Endothelial cell of umbilical vein (primary cell): ENCODE data around the gene PIGM. TPM values are rescaled to one million over a fixed set of nuclear protein-coding genes. Genes with fewer than 3 reads are reported as not detected.

Experiments
- Bru-seq: library from RNA; stranded (reverse); fragments of 400-500 nt; gene quantifications from one replicate; lab custom pipeline; 2021; lab: Mats Ljungman, UMichigan
- BruChase-seq, 2 experiments: library from RNA; stranded (reverse); fragments of 400-500 nt; gene quantifications; one replicate each; lab custom pipeline; 2021; lab: Mats Ljungman, UMichigan
- BruUV-seq: library from RNA; stranded (reverse); fragments of 400-500 nt; replicated peaks from 2 replicates; lab custom pipeline; 2021; lab: Mats Ljungman, UMichigan
- CTCF ChIA-PET: fragments of 300-600, 350-600 bp; sonication (Branson Sonifier 250); formaldehyde crosslinking; loops from one replicate; lab custom pipeline; 2021; ENCODE audit warnings: antibody characterized with exemption, inconsistent platforms; lab: Charles Lee
- POLR2A ChIA-PET: fragments of 300-600, 350-600 bp; sonication (Branson Sonifier 250); formaldehyde crosslinking; loops from one replicate; lab custom pipeline; 2021; ENCODE audit warnings: antibody characterized with exemption, inconsistent platforms; lab: Charles Lee
- DNase-seq: peaks from one replicate; pipeline ENCODE4 v3.0.0-alpha.2; 2011; ENCODE audit warnings: low read depth, low spot score
- FAIRE-seq: peaks from 2 replicates; lab custom pipeline; 2011; peaks lifted over from hg19 to GRCh38; lab: Jason Lieb, UNC
- H2AFZ ChIP-seq: 2 replicates; pipeline ENCODE4 v1.6.0; 2012; ENCODE audit warnings: low read depth, low read length, control low read depth, inconsistent platforms
- H3K27ac ChIP-seq: 2 replicates; pipeline ENCODE4 v1.5.1; 2011; ENCODE audit warnings: low read depth, mild to moderate bottlenecking, control low read depth, low read length, moderate library complexity; ENCODE audit not compliant: insufficient read depth
- H3K27me3 ChIP-seq, 2 experiments: 2 replicates each; pipeline versions ENCODE4 v1.6.0 to v1.6.1; 2011; ENCODE audit warnings: low read length in 2 of 2, mixed read lengths in 1 of 2; ENCODE audit not compliant: control insufficient read depth in 2 of 2, insufficient read depth in 2 of 2
- H3K36me3 ChIP-seq, 2 experiments: 2 replicates in 1 of 2; 3 replicates in 1 of 2; pipeline ENCODE4 v1.5.1; 2011; ENCODE audit warnings: low read length in 2 of 2, mild to moderate bottlenecking in 1 of 2, moderate library complexity in 1 of 2; ENCODE audit not compliant: control insufficient read depth in 2 of 2, insufficient read depth in 2 of 2; ENCODE audit errors: extremely low read depth in 1 of 2
- H3K4me1 ChIP-seq: 3 replicates; pipeline ENCODE4 v1.5.1; 2011; ENCODE audit warnings: mild to moderate bottlenecking, low read length; ENCODE audit not compliant: control insufficient read depth, insufficient read depth; ENCODE audit errors: extremely low read depth
- H3K4me2 ChIP-seq: 2 replicates; pipeline ENCODE4 v1.6.1; 2011; ENCODE audit warnings: low read length, control low read depth, mixed read lengths; ENCODE audit not compliant: insufficient read depth
- H3K4me3 ChIP-seq, 3 experiments: fragments of 200-600 bp in 1 of 3; sonication (generic), shearing (Covaris generic) in 1 of 3; replicated peaks in 1 of 3; 2 replicates each; pipeline ENCODE4 v1.5.1; 2011 to 2016; ENCODE audit warnings: control low read depth in 3 of 3, low read length in 3 of 3, mild to moderate bottlenecking in 2 of 3, inconsistent platforms in 1 of 3, low read depth in 1 of 3, moderate library complexity in 1 of 3; ENCODE audit not compliant: insufficient read depth in 1 of 3
- H3K79me2 ChIP-seq: 2 replicates; pipeline ENCODE4 v1.6.0; 2012; ENCODE audit warnings: low read length, inconsistent platforms; ENCODE audit not compliant: control insufficient read depth, insufficient read depth
- H3K9ac ChIP-seq: replicated peaks from 2 replicates; pipeline ENCODE3; 2011; ENCODE audit warnings: low read length, control low read depth; ENCODE audit not compliant: insufficient read depth; ENCODE audit errors: extremely low read depth
- H3K9me1 ChIP-seq: replicated peaks from 3 replicates; pipeline ENCODE4 v1.6.0; 2011; ENCODE audit warnings: mild to moderate bottlenecking, low read length; ENCODE audit not compliant: control insufficient read depth, insufficient read depth; ENCODE audit errors: extremely low read depth
- H3K9me3 ChIP-seq: replicated peaks from 2 replicates; pipeline ENCODE4 v1.5.1; 2012; ENCODE audit warnings: low read length, inconsistent platforms; ENCODE audit not compliant: control insufficient read depth, insufficient read depth
- H4K20me1 ChIP-seq: replicated peaks from 2 replicates; pipeline ENCODE3; 2011; ENCODE audit warnings: mild to moderate bottlenecking, low read length; ENCODE audit not compliant: control insufficient read depth, insufficient read depth; ENCODE audit errors: extremely low read depth
- EZH2 ChIP-seq: IDR thresholded peaks from 2 replicates; pipeline ENCODE4 v1.6.1; 2012; ENCODE audit warnings: borderline replicate concordance, low read depth, mild to moderate bottlenecking, moderate library complexity, low read length, inconsistent platforms; ENCODE audit not compliant: severe bottlenecking
- GATA2 ChIP-seq: IDR thresholded peaks from 2 replicates; pipeline ENCODE4 v1.7.0; 2011; ENCODE audit warnings: low read depth, mild to moderate bottlenecking, moderate library complexity, mixed read lengths, low read length; ENCODE audit not compliant: insufficient read length, insufficient read depth
- MAX ChIP-seq: IDR thresholded peaks from 2 replicates; pipeline ENCODE4 v1.6.1; 2011; ENCODE audit not compliant: insufficient read depth, insufficient read length
- MYC ChIP-seq: IDR thresholded peaks from one replicate; pipeline ENCODE4 v1.6.1; 2011; ENCODE audit warnings: mild to moderate bottlenecking, low read depth, low read length
- POLR2AphosphoS5 ChIP-seq: IDR thresholded peaks from 2 replicates; pipeline ENCODE4 v1.6.1; 2012; ENCODE audit warnings: low read depth, mild to moderate bottlenecking, control low read depth, low read length, moderate library complexity; ENCODE audit not compliant: insufficient read depth
- dilution Hi-C: fragments of 300-500 bp; cut with MboI; formaldehyde crosslinking; loops from one replicate; pipeline ENCODE4 v1.15.0; 2019; ENCODE audit warnings: low sequenced_read_pairs; ENCODE audit not compliant: extremely low pct_ligation_motif_present
- intact Hi-C: fragments of 100-400 bp; cut with micrococcal nuclease; formaldehyde crosslinking; loops from one replicate; pipeline ENCODE4 v1.10.0; 2022
- long read RNA-seq: library from polyadenylated mRNA; stranded (forward); transcript quantifications from one replicate; pipeline ENCODE4 v2.0.0, GENCODE V29; 2021
- polyA minus RNA-seq, 3 experiments: library from RNA; depleted of rRNA, polyadenylated mRNA; stranded (reverse); fragments of >200 nt; gene quantifications; 1 replicate in 1 of 3; 2 replicates in 2 of 3; pipeline ENCODE4 v1.2.3, GENCODE V29; 2011
- polyA plus RNA-seq, 4 experiments: library from polyadenylated mRNA; depleted of rRNA in 3 of 4; stranded (reverse) in 3 of 4; unstranded in 1 of 4; fragments of >200 nt; gene quantifications; 2 replicates each; pipeline versions ENCODE4 v1.2.1 to v1.2.3, GENCODE V29; 2011 to 2012; ENCODE audit warnings: missing spikeins in 1 of 4
- total RNA-seq: library from RNA; stranded (reverse); gene quantifications from 2 replicates; pipeline ENCODE4 v1.2.3, GENCODE V29; 2021

PIGM gene
- 4.8 and 5.4 TPM in 2 replicates for total RNA-seq
- 3.1 and 3.4 TPM in 2 replicates for polyA plus RNA-seq
- 2.2 and 2.3 TPM in 2 replicates for polyA plus RNA-seq (2011; cell fraction: cytosol; rRNA removed)
- 1.6 and 2.1 TPM in 2 replicates for polyA plus RNA-seq (2011; cell fraction: nucleus; rRNA removed)
- polyA plus RNA-seq (2012), result 3.1 and 3.9 TPM in 2 replicates
- 3.5 and 4.0 TPM in 2 replicates for polyA minus RNA-seq
- 0.41 TPM for polyA minus RNA-seq (2011; cell fraction: cytosol; rRNA and poly(A)+ RNA removed)
- polyA minus RNA-seq (2011; cell fraction: nucleus; rRNA and poly(A)+ RNA removed), result 1.4 and 2.3 TPM in 2 replicates
- percentile 63 among the genes with signal in this experiment for Bru-seq, nascent RNA
- percentile 65 among the genes with signal in this experiment for BruChase-seq, experiment 1, labeled RNA remaining after a 6-hour chase
- BruChase-seq, experiment 2, labeled RNA remaining after a 2-hour chase, result percentile 67 among the genes with signal in this experiment
- long read RNA-seq, full-length matches to known transcripts, result 25 of 27 reads
- long read RNA-seq, partial matches to known transcripts, result 0 of 27 reads
- long read RNA-seq, other reads (novel, unspliced or antisense), result 2 of 27 reads

DNA sequence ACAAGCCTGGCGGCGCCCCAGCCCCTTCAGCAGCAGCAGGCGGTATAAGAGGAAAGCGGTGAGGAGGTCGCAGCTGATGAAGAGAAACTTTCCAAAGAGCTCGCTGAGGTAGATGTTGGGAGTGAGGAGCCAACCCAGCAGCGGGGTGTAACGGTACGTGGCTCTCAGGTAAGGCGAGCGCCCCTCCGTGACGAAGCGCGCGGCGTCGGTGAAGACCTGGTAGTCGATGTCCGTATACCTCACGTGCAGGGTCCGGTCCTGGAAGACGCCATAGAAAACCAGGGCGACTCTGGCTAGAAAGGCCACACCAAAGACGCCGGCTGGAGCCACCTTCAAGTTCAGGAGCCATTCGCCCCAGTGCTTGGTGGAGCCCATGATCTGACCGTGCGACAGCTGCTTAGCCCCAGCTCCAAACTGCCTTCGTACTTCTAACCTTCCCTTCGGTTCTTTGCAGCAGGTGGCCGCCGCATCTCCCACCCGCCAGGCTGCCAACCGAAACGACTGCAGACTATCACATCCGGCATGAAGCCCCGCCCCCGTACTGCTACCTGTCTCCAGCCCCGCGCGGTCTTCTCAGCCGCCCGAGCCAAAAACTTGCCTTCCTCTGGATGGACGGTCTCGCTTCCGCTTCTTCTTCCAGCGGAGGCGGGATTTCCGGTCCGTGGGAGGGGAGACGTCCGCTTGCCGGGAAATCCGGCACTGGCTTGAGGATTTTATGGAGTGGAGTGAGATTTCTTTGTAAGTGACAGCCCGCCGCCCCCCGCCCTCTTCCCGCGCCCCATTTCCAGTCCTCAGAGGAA lies at the start of gene PIGM:
TSS of gene PIGM (minus strand) at position 626 of the 800 bp plus-strand sequence. CDS start at position 375, 251 bp downstream.
- H2AFZ ChIP-seq, result peak within 1 kb of the TSS; percentile 90
- peak within 1 kb of the TSS; percentile 90 for H3K4me2 ChIP-seq
- dilution Hi-C loops (no loop called here), intact Hi-C loops (loop anchor here (10.0 kb wide), 1 partner anchor 1037 kb away; no protein-coding TSS in a partner anchor)
- no peaks in the 10 kb centered on the region for H3K9me3 ChIP-seq
- no peaks in the 10 kb centered on the region for H4K20me1 ChIP-seq
- H3K27ac ChIP-seq, result no peak within 1 kb of the TSS
- peaks cover 11% of the 10 kb centered on the region for H3K4me1 ChIP-seq
- TF ChIP-seq MYC (no peak), POLR2AphosphoS5 (peak; percentile 26), GATA2 (no peak), MAX (no peak), EZH2 (no peak)
- H3K9ac ChIP-seq, result peak within 1 kb of the TSS; percentile 44
- FAIRE-seq (peak; percentile 98), DNase-seq (peak; percentile 81)
- no peaks in the 10 kb centered on the region for H3K9me1 ChIP-seq
- no TSS peak for BruUV-seq
- ChIA-PET CTCF (interaction anchor here (0.8 to 3.5 kb wide), 13 partner anchors 15 to 899 kb away, joined by 3 to 34 read pairs (median 4); partner anchors contain the start of gene DUSP23), POLR2A (interaction anchor here (0.6 kb wide), 1 partner anchor 1270 kb away, joined by 3 read pairs; no protein-coding TSS in a partner anchor)
- H3K4me3 ChIP-seq, result peak within 1 kb of the TSS; percentile 43 to 99 (median 78)
- H3K79me2 ChIP-seq, result no peaks in the 10 kb centered on the region
- peaks cover 4 to 11% of the 10 kb centered on the region in 2 experiments for H3K27me3 ChIP-seq
- H3K36me3 ChIP-seq, result no peaks in the 10 kb centered on the region
